CD4-positive, alpha-beta T cell treated with Interleukin-15 for 4 hours (primary cell): ENCODE results near the gene PTPRM.

Source experiments
- DNase-seq: peaks from one replicate; pipeline ENCODE4 v3.0.0-alpha.2; 2020; ENCODE audit warnings: low spot score

The PTPRM gene

DNA sequence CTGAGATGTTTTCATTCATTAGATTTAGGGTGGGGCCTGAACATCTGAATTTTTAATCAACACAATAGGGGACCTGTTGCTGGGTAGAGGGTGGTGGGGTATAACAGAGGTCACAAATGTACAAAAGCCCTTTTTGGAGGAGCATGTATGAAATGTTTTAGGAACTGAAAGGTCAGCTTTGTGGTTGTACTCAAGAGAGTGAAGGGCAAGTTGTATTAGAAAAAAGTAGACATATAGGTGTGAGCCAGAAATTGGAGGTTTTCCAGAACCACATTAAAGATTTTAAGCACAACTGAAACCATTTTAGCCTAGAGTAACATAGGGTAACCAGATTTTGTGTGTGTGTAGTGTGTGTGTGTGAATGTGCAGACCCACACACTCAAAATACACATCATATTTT is 62.3 kb downstream of the PTPRM start:
- DNase-seq: no peak

DNA sequence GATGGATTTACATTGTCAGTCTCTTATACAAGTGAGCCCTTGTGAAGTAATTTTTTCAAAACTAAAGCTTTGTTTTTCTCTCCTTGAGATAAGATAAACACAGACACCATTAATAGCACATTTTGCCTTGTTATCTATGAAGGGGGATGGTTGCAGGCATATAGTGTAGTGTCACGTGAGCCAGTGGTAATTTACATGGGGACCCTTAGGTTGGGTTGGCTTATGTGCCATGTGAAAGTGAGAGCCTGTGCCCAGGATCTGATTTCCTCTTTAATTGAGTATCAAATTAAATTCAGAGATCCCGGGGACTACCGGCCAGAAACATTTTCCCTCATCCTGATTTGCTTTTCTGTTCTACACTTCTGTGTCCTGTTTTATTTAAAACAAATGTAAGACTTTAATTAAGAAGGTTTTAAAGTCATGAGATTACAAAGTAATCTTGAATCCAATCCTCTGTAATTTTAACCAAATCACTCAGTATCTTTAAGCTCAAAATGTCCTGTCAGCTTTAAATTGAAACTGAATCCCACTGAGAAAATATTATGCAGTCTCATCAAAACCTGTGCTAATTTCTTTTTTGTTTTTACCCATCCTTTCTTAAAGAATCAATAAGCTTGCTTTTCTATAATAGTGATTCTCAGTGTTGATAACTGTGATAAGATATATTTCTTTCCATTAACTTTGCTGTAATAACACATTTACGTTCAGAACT is 63.8 kb downstream of the PTPRM start:
- no peak for DNase-seq

DNA sequence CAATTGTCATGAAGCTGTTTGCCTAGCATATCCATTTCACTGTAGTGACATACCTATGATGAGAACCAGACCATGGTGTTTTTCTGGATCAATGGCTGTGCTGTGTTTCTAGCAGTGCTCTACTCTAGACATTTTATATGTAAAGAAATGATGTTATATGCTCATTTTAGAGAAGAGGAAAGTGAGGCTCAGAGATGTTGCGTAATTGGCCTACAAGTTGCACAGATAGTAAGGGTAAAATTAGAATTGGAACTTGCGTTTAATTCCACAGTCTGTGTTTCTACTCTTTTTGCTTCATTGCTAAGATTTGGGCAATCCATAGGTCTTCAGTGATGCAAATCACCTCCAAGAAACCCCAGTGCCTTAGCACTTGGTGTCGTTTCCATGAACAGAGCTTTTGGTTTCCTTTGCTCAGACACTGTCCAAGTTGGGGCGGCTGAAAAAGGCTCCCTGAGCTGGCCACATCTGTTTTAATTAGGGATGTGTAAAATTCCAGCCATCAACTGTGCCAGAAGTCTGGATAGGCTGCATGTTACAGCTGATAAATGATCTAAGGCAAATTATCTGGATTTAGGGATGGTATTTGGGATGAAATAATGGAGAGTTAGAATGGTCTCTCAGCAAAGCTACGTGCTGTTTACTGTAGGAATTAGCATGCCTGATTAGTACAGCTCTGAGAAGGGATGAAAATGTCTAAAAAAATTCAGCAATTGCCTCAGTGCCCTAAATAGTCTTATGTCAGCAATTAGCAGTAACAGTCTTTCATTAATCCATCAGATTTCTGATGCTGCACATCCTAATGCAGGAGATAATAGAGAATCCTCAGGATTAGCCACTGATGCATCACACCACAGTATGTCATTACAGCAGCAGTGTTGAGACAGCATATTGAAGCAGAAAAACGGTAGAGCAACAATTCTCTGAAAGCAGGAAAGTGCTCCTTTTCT is 65.3 kb downstream of the PTPRM start:
- DNase-seq: no peak

DNA sequence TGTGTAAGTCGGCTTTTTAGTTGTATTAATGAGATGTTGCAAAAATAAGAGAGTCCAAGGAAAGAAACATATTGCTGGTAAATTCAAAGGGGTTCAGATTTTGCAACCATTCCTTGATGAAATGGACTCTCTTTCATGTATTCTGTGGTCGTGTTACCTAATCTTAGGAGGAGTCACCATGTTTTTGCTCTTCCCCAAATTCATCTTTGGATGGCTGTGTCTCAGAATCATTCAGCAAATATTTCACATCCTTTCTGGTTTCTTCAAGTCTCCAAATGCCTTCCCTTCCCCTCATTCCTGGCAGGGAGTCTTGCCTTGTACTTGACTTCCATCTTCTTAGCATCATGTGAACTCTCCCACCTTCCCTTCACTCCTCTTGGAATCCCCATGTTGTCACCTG is 66.1 kb downstream of the PTPRM start:
- DNase-seq: no peak

DNA sequence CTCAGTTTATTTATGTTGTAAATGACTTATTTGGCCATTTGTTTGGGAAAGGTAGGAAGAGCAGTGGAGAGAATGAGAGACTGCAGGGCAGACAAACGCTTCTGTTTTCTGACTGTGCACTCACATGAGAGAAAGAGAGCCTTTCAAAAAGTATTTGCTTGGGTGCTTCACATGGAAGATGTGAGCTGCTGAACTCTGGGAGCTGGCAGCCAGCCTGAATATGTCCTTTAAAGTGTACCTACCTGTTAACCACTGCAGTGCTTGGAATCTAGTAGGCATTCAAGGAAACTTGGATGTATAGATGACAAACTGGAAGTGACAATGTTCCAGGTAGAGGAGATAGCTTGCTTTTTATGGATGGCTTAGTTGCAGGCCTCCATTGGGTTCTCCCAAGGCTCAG is 68.8 kb downstream of the PTPRM start:
- no peak for DNase-seq

DNA sequence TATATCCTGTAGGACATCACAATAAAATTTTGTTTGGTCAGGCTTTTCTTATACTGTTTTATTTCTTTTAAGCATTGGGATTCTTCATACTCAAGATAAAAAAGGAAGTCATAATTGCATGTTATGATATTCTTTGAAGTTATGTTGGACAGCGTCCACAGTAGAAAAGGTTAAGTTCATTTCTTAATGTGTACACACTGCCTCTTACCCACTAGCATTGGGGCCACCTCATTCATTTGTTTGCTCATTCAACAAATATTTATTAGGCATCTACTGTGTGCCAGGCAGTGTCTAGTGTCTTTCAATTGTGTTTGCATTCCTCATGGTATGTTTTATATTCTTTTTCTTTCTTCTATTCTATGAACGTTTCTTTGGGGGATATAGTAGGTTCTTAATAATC is 70.2 kb downstream of the PTPRM start:
- no peak for DNase-seq

DNA sequence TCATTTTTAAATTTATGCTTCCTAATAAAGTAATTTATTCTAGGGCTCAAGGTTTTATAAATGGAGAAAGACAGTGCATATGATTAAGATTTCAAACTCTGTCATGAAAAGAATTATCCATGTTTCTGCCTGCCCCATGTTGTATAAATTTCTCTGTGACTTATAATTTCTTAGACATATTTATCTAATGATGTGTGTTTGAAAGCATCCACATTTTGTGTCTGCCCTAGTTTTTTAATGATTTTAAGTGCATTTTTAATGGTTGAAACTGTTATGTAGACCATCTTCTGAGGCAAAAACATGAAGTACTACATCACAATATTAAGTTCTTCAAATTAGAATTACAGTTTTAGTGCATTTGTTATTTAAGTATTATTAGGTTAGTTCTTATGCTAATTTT is 71.2 kb downstream of the PTPRM start:
- no peak for DNase-seq

DNA sequence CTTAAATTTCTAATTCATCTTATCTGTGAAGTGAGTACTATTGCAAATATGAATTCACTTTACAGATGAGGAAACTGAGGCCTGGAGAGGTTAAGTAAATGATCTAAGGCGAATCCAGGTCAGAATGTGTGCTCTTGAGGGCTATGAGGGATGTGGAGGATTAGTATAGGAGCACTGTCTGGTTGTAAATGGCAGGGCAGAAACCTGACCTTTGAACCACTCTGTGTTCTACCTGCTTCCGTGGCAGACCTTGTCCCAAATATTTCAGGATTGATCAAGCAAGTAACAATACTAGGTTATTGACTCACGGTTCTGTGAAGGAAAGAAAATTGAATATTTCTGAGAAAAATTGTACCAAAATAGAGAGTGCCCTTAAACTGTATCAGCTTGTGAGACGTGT is 74.7 kb downstream of the PTPRM start:
- no peak for DNase-seq

DNA sequence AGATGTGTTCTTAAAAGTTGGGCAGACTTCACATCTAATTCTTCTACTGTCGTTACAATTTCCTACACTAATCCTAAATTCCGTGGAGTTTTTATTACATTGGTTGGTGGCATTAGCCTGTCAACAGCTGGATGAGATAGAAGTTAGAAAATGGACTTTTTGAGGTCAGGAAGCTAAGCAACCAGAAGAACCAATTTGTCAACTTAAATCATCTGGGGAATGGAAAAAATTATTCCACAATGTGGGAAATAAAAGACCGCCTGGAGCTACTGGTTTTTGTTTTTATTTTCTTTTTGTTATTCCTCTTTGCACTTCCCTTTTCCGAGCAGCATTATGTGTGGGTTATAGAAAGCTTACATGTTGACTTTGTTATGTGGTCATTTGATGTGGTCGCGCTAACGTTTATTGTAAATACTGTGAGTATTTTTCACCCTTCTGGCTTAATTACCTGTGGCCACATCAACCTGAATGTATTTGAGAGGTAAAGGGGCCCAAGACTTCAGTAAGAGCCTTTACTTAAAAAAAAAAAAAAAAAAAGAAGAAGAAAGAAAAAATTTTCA is 75.3 kb downstream of the PTPRM start:
- DNase-seq: no peak

DNA sequence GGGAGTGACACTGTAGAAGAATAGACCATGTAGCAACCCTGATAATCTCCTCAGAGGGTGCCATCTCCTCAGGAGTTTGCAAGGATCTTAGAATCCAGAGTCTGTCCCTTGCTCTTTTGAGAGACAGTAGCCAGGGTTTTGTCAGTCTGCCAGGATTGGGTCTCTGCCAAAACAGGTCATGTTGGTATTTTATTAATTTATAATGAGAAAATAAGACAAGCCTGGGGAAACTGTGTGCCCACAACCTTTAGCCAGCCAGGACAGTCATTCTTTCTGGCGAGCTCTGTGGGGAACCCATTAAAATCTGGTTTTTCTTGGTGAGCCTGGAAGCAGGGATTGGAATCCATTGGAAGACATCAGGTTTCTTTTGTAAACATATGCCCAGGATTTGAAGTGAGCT is 78.6 kb downstream of the PTPRM start:
- DNase-seq: no peak

DNA sequence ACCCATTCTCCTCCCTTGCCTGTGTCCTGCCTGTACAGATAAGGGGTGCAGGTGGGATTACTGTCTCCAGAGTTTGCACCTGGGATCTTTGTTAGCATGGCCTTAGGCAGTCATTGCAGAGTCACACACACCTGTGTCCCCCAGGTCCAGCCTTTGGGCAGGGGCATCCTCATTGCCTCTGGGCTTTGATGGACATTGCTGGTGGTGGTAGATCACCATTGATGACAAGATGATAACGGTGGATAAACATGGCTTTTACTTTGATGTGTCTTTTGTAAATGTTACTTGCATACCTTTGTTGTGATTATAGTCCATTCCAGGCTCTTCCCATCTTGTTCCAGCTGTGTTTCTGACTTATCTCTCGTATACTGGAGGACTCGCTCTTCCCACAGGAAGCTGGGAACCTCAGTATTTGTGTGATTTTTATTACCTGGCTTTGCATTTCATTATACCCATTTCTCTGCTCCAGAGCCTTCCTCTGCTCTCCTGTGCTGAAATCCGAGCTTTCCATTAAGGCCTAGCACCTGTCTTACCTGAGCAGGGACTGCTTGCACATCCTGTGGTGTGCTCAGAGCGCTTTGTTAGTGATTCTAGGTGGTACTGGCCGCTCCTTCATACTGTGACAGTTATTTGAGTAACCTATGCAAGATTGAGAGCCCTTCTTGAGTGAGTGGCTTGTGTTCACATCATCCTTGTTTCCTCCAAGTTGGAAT is 79.2 kb downstream of the PTPRM start:
- DNase-seq: no peak

DNA sequence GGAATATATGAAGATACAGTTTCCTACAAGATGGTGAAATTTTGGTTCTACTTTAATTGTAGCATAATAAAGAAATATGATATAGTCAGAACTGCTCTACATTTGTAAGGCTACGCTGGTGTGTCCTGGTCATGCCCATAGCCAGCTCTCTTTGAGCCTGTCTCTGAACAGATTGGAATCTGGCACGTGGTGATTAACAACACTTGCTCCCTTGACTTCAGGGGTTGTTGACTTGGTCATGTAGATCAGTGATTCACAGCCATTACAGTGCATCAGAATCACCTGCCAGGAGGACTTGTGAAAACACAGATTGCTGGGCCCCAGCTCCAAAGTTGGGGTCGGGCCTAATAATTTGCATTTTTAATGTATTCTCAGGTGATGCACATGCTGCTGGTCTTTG is 80.4 kb downstream of the PTPRM start:
- DNase-seq: no peak

DNA sequence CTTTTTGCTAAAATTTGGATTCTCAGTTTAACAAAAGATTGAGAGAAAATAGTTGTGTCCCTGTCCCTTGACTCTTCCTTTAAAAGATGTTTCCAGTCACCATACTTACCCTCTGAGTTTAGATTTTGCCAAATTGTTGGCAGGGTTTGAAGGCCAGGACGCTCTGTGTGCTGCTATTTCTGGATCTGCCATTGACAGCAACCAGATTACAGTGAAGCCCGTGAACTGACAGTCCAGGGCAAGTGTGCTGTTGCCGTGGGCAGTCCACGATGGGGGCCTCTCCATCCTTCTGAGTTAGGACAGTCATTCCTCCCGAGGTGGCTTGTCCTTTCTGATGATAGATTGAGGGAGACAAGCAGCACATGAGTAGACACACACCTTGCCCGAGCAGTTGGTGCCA is 89.9 kb downstream of the PTPRM start:
- DNase-seq: no peak

DNA sequence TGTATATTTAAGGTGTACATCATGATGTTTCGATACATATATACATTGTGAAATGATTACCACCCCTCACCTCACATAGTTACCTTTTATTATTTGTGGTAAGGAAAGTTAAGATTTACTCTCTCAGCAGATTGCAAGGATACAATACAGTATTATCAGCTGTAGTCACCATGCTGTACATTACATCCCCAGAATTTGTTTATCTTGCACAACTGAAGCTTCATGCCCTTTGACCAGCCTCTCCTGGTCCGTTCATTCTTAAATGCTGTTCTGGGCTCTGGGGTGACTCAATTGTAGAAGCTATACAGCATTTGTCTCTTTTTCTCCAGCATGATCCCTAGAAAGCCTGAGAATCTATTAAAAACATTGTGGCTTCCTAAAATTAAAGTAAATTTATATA is 90.8 kb downstream of the PTPRM start:
- DNase-seq: no peak

DNA sequence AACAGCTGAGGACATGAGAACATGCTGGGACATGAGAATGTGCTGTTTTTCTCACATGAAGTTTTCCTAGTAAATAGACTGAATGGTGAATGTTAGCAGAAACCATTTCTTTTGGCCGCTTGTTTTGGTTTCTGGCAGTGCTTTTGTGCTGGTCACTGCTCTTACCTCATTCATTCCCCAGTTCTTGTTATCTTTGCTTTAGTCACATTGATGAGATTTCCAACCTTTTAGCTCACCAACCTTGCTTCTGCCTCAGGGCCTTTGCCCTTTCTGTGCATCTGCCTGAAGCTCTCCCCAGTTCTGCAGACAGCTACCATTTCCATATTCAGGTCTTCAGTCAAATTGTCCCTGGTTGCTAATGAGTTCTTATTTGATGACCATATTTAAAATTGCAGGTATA is 91.6 kb downstream of the PTPRM start:
- DNase-seq: no peak

DNA sequence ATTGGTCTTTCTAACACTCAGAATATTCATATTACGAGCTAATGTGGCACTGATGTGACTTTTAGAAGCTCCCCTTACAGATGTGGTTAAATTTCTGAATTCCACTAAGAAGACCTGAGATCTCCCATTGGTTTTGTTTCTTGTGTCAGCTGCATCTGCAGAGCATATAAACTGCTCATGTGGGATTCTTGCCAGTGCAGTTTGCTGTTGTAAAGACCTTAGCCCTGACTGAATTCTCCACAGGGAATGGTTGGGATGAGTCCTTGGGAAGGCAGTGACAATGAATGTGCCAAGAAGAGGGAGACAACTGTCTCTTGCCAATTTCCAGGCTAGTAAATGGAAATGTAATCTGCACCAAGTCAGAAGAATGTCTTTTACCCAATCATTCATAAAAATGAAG is 94.1 kb downstream of the PTPRM start:
- no peak for DNase-seq

DNA sequence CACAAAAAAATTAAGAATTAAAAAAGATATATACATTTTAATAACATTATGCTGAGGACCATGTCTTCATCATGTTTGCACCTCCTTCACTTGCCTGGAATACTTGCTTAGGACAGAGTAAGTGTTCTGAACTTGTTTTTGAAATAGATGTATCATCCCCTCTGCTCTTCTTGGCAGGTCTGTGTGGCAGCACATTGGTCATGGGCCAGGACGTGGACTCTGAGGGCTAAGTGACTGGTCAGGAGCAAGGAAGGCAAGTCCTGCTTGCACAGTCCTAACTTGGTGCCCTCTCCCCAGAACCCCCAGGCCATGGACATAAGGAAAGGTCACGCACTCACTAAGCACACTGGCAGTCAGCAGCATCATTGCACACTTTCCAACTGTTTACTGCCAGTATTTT is 95.8 kb downstream of the PTPRM start:
- DNase-seq: no peak

DNA sequence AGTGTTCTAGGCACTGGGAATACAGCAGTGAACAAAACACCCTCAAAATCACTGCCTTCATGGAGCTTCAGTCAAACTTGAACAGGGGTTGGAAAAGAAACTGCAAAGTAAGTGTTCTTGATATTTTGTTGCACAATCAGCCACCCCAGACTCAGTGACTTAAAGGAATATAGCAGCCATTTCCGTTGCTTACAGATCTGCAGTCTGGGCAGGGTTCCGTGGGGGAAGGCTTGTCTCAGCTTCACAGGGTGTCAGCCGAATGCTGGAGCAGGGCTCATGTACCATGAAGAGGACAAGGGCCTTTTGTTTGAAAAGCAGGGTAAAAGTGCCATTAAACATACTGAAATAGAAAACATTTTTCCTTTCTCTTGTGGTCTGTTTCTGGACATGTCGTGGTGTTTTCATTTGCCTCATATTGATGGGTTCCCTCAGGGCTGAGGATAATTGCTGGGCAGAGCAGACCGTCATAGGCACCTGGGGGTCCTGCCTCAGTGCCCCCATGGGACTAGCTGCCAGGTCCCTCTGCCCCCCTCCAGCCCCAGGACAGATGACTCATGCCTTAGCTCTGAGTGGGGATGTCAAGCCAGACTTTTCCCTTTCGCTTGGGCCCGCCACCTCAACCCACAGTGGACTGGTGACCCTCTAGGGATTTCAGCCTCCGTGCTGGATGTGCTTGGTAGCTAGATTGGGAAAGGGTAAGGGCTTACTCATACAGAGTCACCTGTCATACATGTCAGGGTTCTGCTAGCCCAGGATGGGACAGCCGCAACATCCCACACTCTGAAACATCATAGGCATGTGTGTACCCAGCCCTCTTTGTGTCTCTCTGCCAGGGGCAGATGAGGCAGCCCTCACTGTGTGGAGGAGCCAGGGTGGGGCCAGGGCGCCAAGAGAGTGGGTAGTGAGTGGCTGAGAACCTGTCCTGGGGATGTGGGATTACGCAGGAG is 96.5 kb downstream of the PTPRM start:
- no peak for DNase-seq

DNA sequence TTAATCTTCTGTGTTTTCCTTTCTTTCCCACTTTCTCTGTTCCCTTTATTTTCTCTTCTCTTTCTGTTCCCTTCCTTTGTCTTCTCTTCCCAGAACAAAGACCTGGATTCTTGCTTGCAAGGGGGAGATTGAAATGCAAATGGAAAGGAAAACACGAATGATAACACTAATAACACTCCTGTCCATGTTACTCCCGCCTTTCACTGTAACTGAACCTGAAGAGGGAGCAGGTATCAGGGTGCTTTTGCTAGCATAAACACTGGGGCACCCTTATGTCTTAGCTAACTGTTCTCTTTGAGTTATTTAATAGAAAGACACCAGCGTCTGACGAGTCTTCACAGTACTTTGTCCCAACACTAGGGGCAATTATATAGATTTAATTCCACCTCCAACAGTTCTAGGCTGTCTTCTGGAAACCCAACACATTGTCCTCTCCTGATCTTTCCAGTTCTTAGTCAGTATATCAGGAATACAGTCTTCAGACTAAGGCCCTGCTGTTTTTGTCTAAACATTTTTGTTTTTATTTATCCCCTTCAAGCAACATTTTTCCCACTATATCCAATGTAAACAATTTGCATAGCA is 99.2 kb downstream of the PTPRM start:
- DNase-seq: no peak

DNA sequence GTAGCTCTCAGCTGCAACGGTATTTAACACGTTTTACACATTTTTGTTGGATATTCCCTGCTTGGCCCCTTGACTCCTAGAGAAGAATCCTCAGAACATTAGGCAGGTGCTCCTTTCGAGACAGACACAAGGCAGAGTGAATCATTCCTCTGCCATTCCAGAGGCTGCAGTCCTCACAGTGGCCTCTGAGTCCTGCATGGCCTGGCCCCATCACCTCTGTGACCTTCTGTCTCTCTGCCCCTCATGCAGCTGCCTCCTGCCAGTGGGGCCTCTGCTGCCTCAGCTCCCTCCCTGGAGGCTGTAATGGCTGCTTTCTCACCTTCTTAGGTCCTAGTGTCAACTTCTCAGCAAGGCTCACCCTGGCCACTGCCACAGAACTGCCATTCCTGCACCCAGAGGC is 101.3 kb downstream of the PTPRM start:
- no peak for DNase-seq

DNA sequence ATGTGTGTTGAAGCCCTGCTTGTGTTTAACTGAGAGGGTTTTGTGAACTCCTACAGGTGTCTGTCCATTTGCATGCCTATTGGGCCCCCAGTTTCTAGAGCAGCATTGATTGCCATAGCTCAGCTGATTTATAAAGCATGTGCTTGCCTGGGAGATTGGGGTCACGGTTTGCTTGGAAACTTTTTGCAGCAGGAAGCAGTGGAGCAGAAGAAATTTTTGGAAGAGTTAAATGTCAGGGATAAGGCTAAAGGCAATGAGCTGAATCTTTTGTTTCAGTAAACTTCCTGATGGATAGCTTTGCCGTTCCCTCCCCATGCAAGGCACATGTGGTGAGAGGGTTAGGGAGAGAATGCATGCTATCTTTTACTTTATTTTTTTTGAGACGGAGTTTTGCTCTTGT is 102.2 kb downstream of the PTPRM start:
- DNase-seq: no peak
